ENCODE results near the gene MAN1C1.
"Not testable (repeated sequence)": the region's sequence is repeated elsewhere in the genome, so short reads cannot be mapped to it uniquely, and the experiment has no call there.

The MAN1C1 gene

DNA sequence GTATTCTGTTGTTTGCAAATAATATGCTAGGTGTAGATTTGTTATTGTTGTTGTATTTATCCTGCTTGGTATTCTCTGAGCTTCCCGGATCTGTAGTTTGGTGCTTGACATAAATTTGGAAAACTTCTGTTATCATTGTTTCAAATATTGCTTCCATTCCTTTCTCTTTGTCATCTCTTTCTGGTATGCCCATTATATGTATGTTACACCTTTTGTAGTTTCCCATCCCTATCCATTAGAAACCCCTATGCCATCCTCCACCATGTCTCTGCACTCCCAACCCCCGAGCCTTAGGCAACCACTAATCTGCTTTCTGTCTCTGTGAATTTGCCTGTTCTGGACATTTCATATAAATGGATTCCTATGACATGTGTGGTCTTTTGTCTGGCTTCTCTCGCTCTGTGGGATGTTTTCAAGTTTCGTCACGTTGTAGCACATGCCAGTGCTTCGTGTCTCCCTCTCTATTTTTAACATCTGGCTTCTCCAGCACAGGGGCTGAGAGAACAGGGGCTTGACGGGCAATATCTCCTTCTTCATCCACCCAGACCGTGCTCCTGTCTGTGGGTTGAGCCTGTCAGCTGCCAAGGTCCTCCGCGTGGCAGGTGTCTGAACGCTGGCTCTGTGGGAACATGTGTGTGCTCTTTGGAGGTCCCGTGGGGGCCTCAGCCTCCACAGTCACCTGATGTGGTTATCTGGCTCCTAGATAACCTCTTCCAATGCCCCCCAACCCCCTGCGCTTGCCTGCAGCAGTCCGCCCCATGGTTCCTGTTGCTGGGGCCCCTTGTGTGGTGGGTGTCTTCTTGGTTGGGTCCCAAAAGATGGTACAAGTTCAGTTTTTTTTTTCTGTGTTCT, 32.8 kb upstream of the MAN1C1 start:
- no peak for DNase-seq

DNA sequence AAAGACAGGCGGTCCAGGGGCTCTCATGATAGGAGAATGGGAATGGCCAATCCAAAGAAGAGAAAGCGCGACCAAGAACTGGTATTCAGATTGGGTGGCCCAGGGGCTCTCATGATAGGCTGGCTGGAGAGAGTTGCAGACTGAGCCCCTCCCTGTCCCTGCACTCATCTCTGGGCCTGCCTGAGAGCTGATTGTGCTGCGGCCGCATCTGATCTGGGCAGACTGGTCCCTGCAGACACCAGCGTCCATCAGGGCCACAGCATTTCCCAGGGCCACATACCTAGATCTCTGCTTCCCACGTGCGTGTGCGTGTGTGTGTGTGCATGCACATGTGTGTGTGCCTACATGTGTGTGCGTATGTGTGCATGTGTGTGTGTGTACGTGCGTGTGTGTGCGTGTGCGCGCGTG, 30.4 kb upstream of the MAN1C1 start:
- DNase-seq, result no peak

DNA sequence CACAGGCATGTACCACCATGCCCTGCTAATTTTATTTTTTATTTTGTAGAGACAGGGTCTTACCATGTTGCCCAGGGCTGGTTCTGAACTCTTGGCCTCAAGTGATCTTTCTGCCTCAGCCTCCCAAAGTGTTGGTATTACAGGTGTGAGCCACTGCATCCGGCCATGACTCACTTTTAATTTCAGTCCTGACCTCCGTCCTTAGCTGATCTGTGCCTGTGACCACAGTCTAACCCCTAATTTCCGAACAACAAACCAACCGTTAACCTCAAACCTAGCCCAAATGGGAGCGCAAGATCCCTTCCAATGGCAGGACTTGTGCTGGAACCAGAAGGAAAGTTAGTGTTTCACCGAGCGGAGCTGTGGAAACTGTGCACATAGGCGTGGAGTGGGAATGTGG, 29.3 kb upstream of the MAN1C1 start:
- no peak for DNase-seq

DNA sequence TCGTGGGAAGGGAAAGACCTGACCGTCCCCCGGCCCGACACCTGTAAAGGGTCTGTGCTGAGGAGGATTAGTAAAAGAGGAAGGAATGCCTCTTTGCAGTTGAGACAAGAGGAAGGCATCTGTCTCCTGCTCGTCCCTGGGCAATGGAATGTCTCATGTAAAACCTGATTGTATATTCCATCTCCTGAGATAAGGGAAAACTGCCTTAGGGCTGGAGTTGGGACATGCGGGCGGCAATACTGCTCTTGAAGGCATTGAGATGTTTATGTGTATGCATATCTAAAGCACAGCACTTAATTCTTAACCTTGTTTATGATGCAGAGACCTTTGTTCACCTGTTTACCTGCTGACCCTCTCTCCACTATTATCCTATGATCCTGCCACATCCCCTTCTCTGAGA, 28.4 kb upstream of the MAN1C1 start:
- DNase-seq, result not testable (repeated sequence)

DNA sequence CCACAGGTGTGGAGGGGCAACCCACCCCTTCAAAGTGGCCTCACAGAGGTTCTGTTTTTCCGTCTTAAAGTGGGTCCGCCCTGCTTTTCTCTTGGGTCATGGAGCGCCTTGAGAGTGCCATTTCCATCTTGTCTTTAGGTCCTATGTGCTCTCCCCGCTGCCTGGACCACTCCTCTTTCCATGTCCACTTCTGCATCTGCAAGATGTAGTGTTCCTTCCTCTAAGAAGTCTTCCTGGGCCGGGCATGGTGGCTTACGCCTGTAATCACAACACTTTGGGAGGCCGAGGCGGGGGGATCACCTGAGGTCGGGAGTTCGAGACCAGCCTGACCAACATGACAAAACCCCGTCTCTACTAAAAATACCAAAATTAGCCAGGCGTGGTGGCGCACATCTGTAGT, 27.8 kb upstream of the MAN1C1 start:
- DNase-seq, result not testable (repeated sequence)

DNA sequence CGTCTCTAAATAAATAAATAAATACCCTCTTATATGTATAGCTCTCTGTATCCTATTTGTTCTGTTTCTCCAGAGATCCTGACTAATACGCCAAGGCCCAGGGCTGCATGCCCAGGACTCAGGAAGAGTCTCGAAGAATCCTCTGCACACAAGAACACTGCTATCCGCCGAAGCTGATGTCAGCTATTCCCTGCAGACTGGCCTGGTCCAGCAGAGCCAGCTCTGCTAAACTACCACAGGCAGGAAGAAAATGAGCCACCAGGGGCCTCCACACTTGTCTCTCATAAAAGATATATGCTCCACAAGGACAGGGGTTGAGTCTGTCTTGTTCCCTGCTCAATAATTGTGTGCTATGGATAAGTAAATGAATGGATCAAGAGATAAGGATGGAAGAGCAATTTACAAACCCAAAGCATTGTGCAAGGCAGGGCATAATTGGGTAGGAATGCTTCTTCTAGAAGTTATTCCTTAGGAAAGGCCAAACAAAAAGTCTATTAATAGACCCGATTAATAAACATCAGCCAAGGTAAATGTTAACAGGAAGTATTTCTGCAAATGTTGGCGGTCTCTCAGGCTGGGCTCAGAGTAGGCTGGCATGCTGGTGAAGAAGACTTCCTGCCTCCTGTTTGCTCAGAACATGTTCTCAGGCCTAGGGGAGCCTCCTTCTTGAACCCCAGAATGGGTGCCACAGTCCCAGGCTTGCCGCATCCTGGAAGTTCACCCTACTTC, 26.3 kb upstream of the MAN1C1 start:
- DNase-seq, result no peak

DNA sequence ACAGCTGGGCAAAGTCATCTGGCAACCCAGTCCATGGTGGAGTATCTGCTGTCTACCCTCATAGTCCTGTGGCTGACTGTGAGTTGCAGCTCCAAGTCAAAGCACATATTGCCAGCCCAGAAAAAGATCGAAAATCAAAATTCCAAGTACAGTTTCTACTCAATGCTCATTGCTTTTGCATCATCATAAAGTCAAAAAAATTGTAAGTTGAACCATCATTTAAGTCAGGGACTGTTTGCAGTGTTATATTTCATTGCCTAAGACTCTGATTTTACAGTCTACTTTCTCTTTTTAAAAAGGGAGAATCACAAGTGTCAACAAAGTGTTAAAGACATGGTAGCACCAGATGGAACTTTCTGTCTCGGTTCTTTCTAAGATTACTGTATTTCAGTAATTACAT, 22.7 kb upstream of the MAN1C1 start:
- DNase-seq, result no peak

DNA sequence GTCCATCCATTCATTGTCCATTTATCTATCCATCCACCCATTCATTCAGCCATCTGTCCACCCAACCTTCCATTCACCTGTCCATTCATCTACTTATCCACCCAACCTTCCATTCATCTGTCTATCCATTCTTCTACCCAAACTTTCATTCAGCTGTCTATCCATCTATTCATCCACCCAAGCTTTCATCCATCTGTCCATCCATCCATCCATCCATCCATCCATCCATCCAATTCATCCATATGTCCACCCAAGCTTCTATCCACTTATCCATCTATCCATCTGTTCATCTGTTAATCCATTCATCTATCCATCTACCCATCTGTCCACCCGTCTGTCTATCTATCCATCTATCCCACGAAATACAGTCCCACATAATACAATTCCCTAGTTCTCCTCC, 21.6 kb upstream of the MAN1C1 start:
- no peak for DNase-seq

DNA sequence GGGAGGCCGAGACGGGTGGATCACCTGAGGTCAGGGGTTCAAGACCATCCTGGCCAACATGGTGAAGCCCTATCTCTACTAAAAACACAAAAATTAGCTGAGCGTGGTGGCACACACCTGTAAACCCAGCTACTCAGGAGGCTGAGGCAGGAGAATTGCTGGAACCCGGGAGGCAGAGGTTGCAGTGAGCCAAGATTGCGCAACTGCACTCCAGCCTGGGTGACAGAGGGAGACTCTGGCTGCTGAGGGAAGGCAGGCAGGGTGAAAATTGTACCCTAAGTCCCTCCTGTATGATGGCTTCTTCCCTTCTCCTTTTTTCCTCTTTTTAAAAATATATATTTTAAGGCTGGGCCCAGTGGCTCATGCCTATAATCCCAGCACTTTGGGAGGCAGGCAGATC, 19.9 kb upstream of the MAN1C1 start:
- DNase-seq, result not testable (repeated sequence)

DNA sequence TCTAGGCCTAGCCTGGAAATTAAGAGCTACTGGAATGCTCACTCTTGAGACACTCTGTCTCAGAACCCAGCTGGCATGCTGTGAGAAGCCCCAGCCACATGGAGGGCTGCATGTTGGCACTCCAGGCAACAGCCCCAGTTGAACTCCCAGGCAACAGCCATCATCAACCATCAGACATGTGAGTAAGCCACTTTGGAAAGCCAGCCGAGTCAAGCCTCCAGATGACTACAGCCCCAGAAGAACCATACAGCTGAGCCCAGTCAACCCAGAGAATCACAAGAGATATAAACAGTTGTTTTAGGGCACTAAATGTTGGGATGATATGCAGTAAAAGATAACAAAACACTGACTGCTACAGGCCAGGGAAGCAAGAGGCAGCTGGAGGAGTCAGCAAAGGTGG, 17.7 kb upstream of the MAN1C1 start:
- DNase-seq, result no peak

DNA sequence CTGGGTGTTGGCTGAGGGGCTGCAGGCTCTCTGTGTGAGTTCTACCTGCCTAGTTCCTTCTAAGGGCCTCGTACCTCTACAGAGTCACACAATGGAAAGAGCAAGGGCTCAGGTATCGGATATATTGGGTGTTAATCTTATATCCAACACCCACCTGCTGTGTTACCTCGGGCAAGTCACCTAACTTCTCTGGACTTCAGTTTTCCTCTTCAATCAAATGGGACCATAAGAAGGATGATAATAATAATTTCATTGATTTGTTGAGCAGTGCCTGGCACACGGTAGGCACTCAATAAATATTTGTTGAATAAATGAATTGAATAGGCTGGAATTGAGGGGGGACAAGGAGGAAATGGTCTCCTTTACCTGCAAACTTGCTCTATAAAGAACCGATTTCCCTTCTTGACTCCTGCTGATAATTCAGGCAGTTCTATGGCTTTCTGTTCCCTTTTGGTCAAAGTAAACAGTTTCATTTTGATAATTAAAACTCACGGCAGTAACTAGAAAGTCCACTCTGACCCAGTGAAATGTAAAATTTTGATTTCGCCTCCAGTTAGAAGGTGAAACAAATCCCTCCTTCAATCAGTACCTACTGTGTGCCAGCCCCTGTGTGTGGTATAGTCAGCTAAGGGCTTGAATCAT, 16.5 kb upstream of the MAN1C1 start:
- DNase-seq, result no peak

DNA sequence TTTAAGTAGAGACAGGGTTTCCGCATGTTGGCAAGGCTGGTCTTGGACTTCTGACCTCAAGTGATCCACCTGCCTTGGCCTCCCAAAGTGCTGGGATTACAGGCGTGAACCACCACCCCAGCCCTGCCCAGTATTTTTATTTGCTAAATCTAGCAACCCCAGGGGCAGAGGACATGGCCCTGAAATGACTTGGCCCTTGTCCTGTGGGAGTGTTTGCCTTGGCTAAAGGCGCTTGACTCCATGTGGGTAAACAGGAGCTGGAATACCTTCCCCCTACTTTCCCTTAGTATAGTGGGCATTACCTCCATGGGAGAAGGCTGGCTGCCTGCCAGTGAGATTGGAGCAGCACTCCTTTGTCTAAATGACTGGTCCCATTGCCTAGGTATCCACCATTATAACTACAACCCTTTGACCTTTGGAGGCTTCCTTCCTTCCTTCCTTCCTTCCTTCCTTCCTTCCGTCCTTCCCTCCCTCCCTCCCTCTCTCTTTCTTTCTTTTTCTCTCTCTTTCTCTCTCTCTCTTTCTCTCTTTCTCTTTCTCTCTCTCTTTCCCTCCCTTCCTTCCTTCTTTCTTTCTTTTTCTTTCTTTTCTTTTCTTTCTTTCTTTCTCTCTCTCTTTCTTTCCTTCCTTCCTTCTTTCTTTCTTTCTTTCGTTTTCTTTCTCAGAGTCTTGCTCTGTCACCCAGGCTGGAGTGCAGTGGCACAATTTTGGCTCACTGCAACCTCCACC, 15.5 kb upstream of the MAN1C1 start:
- not testable (repeated sequence) for DNase-seq

DNA sequence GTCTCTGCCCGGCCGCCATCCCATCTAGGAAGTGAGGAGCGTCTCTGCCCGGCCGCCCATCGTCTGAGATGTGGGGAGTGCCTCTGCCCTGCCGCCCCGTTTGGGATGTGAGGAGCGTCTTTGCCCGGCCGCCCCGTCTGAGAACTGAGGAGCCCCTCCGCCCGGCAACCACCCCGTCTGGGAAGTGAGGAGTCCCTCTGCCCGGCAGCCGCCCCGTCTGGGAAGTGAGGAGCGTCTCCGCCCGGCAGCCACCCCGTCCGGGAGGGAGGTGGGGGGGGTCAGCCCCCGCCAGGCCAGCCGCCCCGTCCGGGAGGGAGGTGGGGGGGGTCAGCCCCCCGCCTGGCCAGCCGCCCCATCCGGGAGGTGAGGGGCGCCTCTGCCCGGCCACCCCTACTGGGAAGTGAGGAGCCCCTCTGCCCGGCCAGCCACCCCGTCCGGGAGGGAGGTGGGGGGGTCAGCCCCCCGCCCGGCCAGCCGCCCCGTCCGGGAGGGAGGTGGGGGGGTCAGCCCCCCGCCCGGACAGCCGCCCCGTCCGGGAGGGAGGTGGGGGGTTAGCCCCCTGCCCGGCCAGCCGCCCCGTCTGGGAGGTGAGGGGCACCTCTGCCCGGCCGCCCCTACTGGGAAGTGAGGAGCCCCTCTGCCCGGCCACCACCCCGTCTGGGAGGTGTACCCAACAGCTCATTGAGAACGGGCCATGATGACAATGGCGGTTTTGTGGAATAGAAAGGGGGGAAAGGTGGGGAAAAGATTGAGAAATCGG, 12.6 kb upstream of the MAN1C1 start:
- not testable (repeated sequence) for DNase-seq

DNA sequence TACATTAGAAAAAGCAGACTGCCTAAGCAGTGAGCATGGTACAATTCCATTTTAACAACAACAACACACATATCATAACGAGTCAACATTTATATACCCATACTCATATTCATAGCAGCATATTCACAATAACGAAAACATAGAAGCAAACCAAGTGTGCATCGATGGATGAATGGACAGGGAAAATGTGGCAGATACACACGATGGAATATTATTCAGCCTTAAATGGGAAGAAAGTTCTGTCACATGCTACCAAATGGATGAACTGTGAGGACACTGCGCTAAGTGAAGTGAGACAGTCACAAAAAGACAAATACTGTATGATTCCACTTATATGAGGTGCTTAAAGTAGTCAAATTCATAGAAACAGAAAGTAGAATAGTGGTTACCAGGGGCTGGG, 9.5 kb upstream of the MAN1C1 start:
- DNase-seq, result no peak

DNA sequence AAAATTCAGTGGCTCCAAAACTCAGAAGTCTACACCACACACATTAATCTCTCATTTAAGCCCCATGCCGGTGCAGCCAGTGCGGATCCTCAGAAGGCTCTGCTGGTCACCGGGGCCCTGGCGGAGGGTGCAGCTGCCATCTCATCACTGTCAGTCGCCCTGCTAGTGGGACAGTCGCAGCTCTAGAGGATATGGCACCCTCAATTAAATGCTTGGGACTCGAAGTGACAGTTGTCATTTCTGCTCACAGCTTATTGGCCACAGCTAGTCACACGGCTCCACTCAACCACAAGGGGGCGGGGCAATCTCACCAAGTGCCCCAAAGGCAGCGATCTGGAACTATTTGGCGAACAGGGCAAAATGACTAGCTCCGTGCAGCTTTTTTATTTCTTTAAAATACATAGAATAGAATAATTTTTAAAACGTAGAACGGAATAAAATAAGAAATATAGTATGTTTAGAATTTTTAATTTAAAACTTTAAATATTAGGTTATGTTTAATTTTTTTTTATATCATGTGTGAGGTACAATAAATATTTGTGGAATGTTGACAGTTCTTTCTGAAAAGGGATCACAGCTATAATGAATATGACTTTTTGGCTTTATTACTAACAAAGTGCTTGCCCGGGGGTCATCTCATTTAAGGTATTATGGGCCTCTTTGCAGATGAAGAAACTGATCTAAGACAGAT, 8.0 kb upstream of the MAN1C1 start:
- peak; percentile 82 to 86 for DNase-seq

DNA sequence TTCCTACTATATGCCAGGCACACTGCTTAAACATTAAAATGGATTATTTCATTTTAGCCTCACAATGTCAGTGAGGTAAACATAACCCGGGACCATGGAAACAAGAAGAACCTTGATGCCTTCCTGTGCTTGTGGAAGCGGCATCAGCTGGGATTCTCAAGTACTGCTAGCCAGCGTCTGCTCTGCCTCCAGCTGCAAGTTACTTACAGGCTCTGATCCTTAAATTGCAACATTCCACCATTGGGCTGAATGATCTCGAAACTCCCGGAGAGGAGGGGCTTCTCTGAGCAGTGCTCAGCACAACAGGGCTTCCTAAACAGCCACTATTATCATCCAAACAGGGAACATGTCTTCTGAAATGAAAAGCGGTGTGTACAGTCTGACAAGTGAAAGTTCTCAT, 6.7 kb upstream of the MAN1C1 start:
- DNase-seq, result no peak

DNA sequence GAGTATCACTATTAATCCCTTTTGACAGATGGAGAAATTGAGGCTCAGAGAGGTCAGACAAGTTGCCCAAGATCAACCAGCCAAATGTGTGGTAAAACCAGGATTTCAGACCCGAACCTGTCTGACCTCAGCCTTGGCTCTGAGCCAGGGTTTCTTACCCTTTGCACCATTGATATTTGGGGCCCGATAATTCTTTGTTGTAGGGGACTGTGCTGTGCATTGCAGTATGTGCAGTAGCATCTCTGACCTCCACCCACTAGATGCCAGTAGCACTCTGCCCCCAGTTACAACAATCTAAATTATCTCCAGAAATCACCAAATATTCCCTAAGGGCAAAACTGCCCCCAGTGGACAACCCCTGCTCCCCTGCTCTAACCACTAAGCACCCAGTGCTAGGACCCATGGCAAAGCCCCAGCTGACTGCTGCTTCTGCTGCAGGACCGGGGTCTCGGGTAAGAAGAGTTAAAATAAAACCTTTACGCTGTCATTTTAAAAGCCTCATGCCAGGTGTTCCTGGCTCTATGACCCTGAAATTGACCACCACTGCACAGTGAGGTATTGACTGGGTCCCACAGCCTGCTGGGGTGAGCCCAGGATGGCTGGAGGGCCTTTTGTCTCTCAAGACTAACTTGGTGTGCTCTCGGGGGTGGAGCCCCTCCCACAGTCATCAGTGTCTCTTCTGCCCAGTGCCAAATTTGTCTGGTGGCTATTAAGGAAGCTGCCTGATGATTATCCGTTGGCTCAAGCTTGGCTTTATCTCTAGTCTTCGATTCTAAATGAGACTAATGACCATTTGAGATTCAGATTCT, 5.6 kb upstream of the MAN1C1 start:
- DNase-seq, result no peak

DNA sequence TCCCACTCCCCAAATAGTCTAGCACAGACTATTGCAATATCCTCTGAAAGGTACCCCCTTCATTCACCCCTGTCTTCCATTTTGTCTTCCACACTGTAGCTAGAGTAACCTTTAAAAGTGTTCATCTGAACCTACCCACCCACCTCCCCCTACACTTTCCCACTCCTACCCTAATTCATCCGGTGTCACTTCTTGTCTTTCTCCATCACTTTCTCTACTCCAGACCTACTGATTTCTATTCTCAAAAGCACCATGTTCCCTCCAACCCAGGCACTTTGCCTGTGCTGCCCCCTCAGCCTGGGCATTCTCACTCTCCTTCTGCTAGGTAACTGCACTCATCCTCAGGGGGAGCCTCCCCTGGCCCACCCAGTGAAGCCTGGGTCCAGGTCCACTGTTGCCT, 4.7 kb upstream of the MAN1C1 start:
- DNase-seq, result no peak

DNA sequence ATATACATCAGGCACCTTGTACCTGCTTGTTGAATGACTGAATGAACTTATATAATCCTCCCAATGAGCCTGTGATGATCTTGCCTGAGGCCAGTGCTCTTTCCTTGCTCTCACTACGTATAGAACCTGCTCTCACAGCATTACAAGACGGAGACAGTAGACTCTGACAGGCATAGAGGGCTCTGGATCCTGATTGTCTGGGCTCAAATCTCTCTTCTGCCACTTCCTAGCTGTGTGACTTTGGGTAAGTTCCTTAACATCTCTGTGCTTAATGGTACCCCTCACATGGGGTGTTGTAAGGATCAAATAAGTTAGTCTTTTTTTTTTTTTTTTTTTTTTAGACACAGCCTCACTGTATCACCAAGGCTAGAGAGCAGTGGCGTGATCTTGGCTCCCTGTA, 4.2 kb upstream of the MAN1C1 start:
- DNase-seq, result no peak

DNA sequence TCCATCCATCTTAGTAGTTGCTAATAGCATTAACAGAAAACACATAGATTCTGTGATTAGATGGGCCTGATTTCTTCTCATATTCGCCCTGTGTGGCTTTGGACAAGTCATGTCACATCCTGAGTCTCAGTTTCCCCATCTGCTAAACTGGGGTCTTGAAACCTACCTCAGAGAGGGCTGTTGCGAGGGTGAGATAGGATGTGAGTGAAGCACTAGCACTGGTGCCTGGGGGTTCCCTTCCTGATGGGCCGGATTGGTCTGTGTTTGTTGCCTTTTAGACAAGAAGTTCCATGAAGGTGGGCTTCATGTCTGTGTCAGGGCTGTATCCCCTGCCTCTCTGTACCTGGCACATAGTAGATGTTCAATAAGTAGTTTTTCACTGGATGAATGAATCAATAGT, 3.5 kb upstream of the MAN1C1 start:
- no peak for DNase-seq

Data from stimulated activated CD4-positive, alpha-beta T cell treated with anti-CD3 and anti-CD28 coated beads, Interleukin-4, amount 100 ng/mL, for 4 hours (primary cell).